Uterus (tissue), 4 donors: Measurements from ENCODE around the gene CFAP69. TPM values are rescaled to one million over a fixed set of nuclear protein-coding genes. Genes with fewer than 3 reads are reported as not detected.

Source experiments
- DNase-seq, 2 donors: peaks; one replicate each; pipeline ENCODE4 v3.0.0-alpha.2; 2019 to 2020
- H3K27ac ChIP-seq, 2 donors: fragments of 200-600 bp; sonication (generic); 1 replicate in 1 of 2; 2 replicates in 1 of 2; pipeline ENCODE4 v1.5.1; 2016 to 2018
- H3K27me3 ChIP-seq, 2 donors: fragments of 200-600 bp; sonication (generic); one replicate each; pipeline ENCODE4 v1.5.1; 2018 to 2019; ENCODE audit warnings: control low read depth in 1 of 2
- H3K36me3 ChIP-seq, 2 donors: fragments of 200-600 bp; sonication (generic); one replicate each; pipeline ENCODE4 v1.5.1; 2019; ENCODE audit warnings: control low read depth in 1 of 2
- H3K4me1 ChIP-seq, 2 donors: fragments of 200-600 bp; sonication (generic); one replicate each; pipeline ENCODE4 v1.5.1; 2018 to 2019; ENCODE audit warnings: control low read depth in 1 of 2
- H3K4me3 ChIP-seq, 2 donors: fragments of 200-600 bp; sonication (generic); 1 replicate in 1 of 2; 2 replicates in 1 of 2; pipeline ENCODE4 v1.5.1; 2018 to 2019; ENCODE audit warnings: mild to moderate bottlenecking in 1 of 2
- H3K9me3 ChIP-seq, 2 donors: fragments of 200-600 bp; sonication (generic); one replicate each; pipeline ENCODE4 v1.5.1; 2019; ENCODE audit warnings: control low read depth in 1 of 2
- CTCF ChIP-seq, 4 experiments: fragments of 200-600 bp in 2 of 4; fragments of 450-650 bp in 2 of 4; sonication (generic) in 2 of 4; IDR thresholded peaks; one replicate each; pipeline ENCODE4 v1.5.1; 2016 to 2019; ENCODE audit warnings: antibody characterized with exemption in 4 of 4, mild to moderate bottlenecking in 2 of 4, moderate library complexity in 1 of 4
- POLR2A ChIP-seq, 2 donors: fragments of 450-650 bp; IDR thresholded peaks; one replicate each; pipeline ENCODE4 v1.6.1; 2016; ENCODE audit warnings: antibody characterized with exemption in 2 of 2, mild to moderate bottlenecking in 1 of 2, moderate library complexity in 1 of 2
- intact Hi-C: fragments of 100-400 bp; cut with DNase I; formaldehyde crosslinking; loops from one replicate; pipeline ENCODE4 v1.15.1; 2023; ENCODE audit warnings: low total_unique reads
- total RNA-seq, 4 donors: library from RNA; depleted of rRNA in 3 of 4; stranded (reverse); fragments of >200 nt in 3 of 4; gene quantifications; one replicate each; pipeline versions ENCODE4 v1.1.0 to v1.2.4, GENCODE V29; 2014 to 2023
- donor health status: DM: yes; HTN: yes; CAD: no.

The CFAP69 gene
- total RNA-seq, 4 donors from 2014 or later, result 5.9 to 17.4 (median 10.2) TPM

- H3K27ac ChIP-seq, result no peak overlapping the region
- intact Hi-C loops, result no loop called here
- no peaks in the 10 kb centered on the region for H3K36me3 ChIP-seq
- no peaks in the 10 kb centered on the region for H3K4me1 ChIP-seq
- H3K27me3 ChIP-seq, result no peaks in the 10 kb centered on the region
- no peaks in the 10 kb centered on the region for H3K9me3 ChIP-seq
- TF ChIP-seq CTCF (IDR thresholded peaks at IDR 0.05) (no peak), POLR2A (IDR thresholded peaks at IDR 0.05) (no peak)
- no peak overlapping the region for H3K4me3 ChIP-seq
- no peak for DNase-seq
Observed at GRCh38 chr7:90216080-90216674, 28.8 kb upstream of the CFAP69 start.

- H3K36me3 ChIP-seq, result no peaks in the 10 kb centered on the region
- H3K9me3 ChIP-seq, result no peaks in the 10 kb centered on the region
- intact Hi-C loops, result no loop called here
- TF ChIP-seq CTCF (IDR thresholded peaks at IDR 0.05) (no peak), POLR2A (IDR thresholded peaks at IDR 0.05) (no peak)
- no peak overlapping the region for H3K4me3 ChIP-seq
- no peak overlapping the region for H3K27ac ChIP-seq
- DNase-seq, result no peak
- no peaks in the 10 kb centered on the region for H3K4me1 ChIP-seq
- no peaks in the 10 kb centered on the region for H3K27me3 ChIP-seq
Observed at GRCh38 chr7:90216771-90217170, 28.2 kb upstream of the CFAP69 start.

- H3K9me3 ChIP-seq, result no peaks in the 10 kb centered on the region
- no peaks in the 10 kb centered on the region for H3K27me3 ChIP-seq
- no peak overlapping the region for H3K4me3 ChIP-seq
- intact Hi-C loops, result no loop called here
- no peak for TF ChIP-seq POLR2A (IDR thresholded peaks at IDR 0.05)
- TF ChIP-seq CTCF (IDR thresholded peaks at IDR 0.05), result no peak
- peak overlapping the region in 1 of 2 donors; percentile 68 for H3K27ac ChIP-seq
- H3K36me3 ChIP-seq, result no peaks in the 10 kb centered on the region
- H3K4me1 ChIP-seq, result no peaks in the 10 kb centered on the region
- DNase-seq, result no peak
Observed at GRCh38 chr7:90222390-90222789, 22.6 kb upstream of the CFAP69 start.

- Histone ChIP-seq H3K4me1 (no peaks in the 10 kb centered on the region), H3K27me3 (no peaks in the 10 kb centered on the region), H3K27ac (peak overlapping the region in 1 of 2 donors; percentile 68), H3K9me3 (no peaks in the 10 kb centered on the region), H3K4me3 (no peak overlapping the region), H3K36me3 (no peaks in the 10 kb centered on the region)
- TF ChIP-seq CTCF (IDR thresholded peaks at IDR 0.05) (no peak), POLR2A (IDR thresholded peaks at IDR 0.05) (no peak)
- intact Hi-C loops, result no loop called here
- DNase-seq, result peak; percentile 55 to 75
Observed at GRCh38 chr7:90222811-90223725, 21.9 kb upstream of the CFAP69 start.

GRCh38 chr7:90224195-90224594 is 20.8 kb upstream of the CFAP69 start:
- no peak for TF ChIP-seq CTCF (IDR thresholded peaks at IDR 0.05)
- TF ChIP-seq POLR2A (IDR thresholded peaks at IDR 0.05), result no peak
- no peak overlapping the region for H3K4me3 ChIP-seq
- H3K27me3 ChIP-seq, result no peaks in the 10 kb centered on the region
- H3K4me1 ChIP-seq, result no peaks in the 10 kb centered on the region
- DNase-seq, result no peak
- H3K36me3 ChIP-seq, result no peaks in the 10 kb centered on the region
- H3K27ac ChIP-seq, result peak overlapping the region in 1 of 2 donors; percentile 68
- H3K9me3 ChIP-seq, result no peaks in the 10 kb centered on the region
- intact Hi-C loops, result no loop called here
